Small intestine (tissue), 7 donors: ENCODE data around the gene DCK. TPM values are rescaled to one million over a fixed set of nuclear protein-coding genes. Genes with fewer than 3 reads are reported as not detected.

Experiments used
- DNase-seq, 2 donors: peaks; one replicate each; pipeline versions ENCODE4 v3.0.0 to v3.0.0-alpha.2; 2013
- FAIRE-seq: peaks from 2 replicates; lab custom pipeline; 2012; peaks lifted over from hg19 to GRCh38; lab: Jason Lieb, UNC
- H3K27ac ChIP-seq, 3 donors: one replicate each; pipeline ENCODE4 v1.5.1; 2013; ENCODE audit warnings: low read length in 2 of 3, mild to moderate bottlenecking in 2 of 3, control low read depth in 1 of 3, inconsistent platforms in 1 of 3, low read depth in 1 of 3, moderate library complexity in 1 of 3
- H3K27me3 ChIP-seq, 3 donors: one replicate each; pipeline ENCODE4 v1.6.1; 2013; ENCODE audit warnings: low read length in 3 of 3, inconsistent platforms in 1 of 3; ENCODE audit not compliant: control insufficient read depth in 3 of 3, insufficient read depth in 3 of 3
- H3K36me3 ChIP-seq, 3 donors: one replicate each; pipeline ENCODE4 v1.6.1; 2013; ENCODE audit warnings: low read length in 3 of 3, inconsistent platforms in 1 of 3, low read depth in 1 of 3, mild to moderate bottlenecking in 1 of 3, moderate library complexity in 1 of 3; ENCODE audit not compliant: control insufficient read depth in 3 of 3, insufficient read depth in 2 of 3
- H3K4me1 ChIP-seq, 3 donors: one replicate each; pipeline ENCODE4 v1.6.1; 2013; ENCODE audit warnings: low read length in 2 of 3, inconsistent platforms in 1 of 3, low read depth in 1 of 3, mild to moderate bottlenecking in 1 of 3, moderate library complexity in 1 of 3; ENCODE audit not compliant: control insufficient read depth in 3 of 3, insufficient read depth in 2 of 3
- H3K4me3 ChIP-seq, 3 donors: one replicate each; pipeline ENCODE4 v1.5.1; 2013; ENCODE audit warnings: low read length in 3 of 3, control low read depth in 1 of 3, inconsistent platforms in 1 of 3, low read depth in 1 of 3, mild to moderate bottlenecking in 1 of 3, moderate library complexity in 1 of 3
- H3K9me3 ChIP-seq, 2 donors: one replicate each; pipeline ENCODE4 v1.6.1; 2013; ENCODE audit warnings: low read depth in 1 of 2, low read length in 1 of 2; ENCODE audit not compliant: control insufficient read depth in 2 of 2, insufficient read depth in 1 of 2
- WGBS, 3 donors: extraction: QIAGEN DNeasy Blood & Tissue Kit; methylation state at CpG; one replicate each; pipeline ENCODE4 v1.1.7; 2013; 5-methylcytosine and 5-hydroxymethylcytosine counted together
- polyA plus RNA-seq, 4 donors: library from polyadenylated mRNA; stranded (reverse) in 3 of 4; unstranded in 1 of 4; fragments of 200-250 nt in 3 of 4; fragments of 120-200 nt in 1 of 4; gene quantifications; one replicate each; pipeline versions ENCODE4 v1.2.1 to v1.2.3, GENCODE V29; 2013
- donor health status: healthy with polysubstance abuse.
- donor health status: control.
- donor health status: control.
- donor health status: Bipolar disorder and iron deficiency.
- donor health status: healthy.

DCK gene
- polyA plus RNA-seq, 4 donors = 7.4 to 18.9 (median 13.4) TPM

DNA sequence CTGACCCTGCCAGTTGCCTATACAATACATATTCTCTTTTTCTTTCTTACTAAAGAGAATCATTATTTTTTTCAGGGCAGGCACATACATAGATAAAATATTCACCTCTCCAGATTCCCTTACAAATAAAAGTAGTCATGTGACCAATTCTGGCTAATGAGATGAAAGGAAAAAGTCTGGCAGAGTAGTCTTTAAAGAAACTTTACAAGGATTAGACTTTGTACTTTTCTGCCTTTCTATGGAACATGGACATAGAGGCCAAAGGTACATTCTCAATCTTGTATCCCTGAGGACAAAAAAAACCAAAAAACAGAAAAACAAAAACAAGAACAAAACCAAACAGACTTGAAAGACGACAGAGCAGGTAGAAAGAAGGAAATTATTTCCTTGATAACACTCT is 75.6 kb downstream of the DCK start:
- no peaks in the 10 kb centered on the region for H3K27me3 ChIP-seq
- DNase-seq = peak; percentile 33 to 67
- H3K27ac ChIP-seq = no peak overlapping the region
- H3K36me3 ChIP-seq = no peaks in the 10 kb centered on the region
- WGBS, 3 donors = 13 to 45% (median 19%) methylated on average over 1 of the region's 1 CpG
- H3K4me3 ChIP-seq = no peak overlapping the region
- peaks cover 0 to 18% (median 4%) of the 10 kb centered on the region in 3 donors for H3K4me1 ChIP-seq
- peaks cover 0 to 3% of the 10 kb centered on the region in 2 donors for H3K9me3 ChIP-seq
- peak; percentile 33 for FAIRE-seq

DNA sequence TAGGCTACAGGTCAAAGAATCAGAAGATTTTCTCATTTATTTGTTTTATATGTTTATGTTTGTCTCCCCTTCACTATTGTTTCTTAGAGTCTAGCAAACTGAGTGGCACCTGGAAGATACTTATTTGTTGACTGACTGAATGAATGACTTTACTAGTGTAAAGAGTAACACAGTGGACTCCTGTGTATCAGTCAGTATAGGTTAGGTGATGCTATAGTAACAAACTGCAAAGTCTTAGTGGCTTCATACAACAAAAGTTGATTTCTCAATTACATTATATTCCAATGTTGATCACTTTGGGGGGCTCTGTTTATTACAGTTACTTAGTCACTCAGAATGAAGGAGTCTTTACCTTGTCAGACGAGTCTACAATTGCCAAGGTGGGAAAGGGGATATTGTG is 76.6 kb downstream of the DCK start:
- Histone ChIP-seq H3K4me1 (peaks cover 0 to 18% (median 4%) of the 10 kb centered on the region in 3 donors), H3K36me3 (no peaks in the 10 kb centered on the region), H3K27me3 (no peaks in the 10 kb centered on the region), H3K9me3 (peaks cover 0 to 3% of the 10 kb centered on the region in 2 donors), H3K27ac (no peak overlapping the region), H3K4me3 (no peak overlapping the region)
- no peak for FAIRE-seq
- 60 to 94% (median 92%) methylated on average over 1 of the region's 1 CpG for WGBS, 3 donors
- no peak for DNase-seq

DNA sequence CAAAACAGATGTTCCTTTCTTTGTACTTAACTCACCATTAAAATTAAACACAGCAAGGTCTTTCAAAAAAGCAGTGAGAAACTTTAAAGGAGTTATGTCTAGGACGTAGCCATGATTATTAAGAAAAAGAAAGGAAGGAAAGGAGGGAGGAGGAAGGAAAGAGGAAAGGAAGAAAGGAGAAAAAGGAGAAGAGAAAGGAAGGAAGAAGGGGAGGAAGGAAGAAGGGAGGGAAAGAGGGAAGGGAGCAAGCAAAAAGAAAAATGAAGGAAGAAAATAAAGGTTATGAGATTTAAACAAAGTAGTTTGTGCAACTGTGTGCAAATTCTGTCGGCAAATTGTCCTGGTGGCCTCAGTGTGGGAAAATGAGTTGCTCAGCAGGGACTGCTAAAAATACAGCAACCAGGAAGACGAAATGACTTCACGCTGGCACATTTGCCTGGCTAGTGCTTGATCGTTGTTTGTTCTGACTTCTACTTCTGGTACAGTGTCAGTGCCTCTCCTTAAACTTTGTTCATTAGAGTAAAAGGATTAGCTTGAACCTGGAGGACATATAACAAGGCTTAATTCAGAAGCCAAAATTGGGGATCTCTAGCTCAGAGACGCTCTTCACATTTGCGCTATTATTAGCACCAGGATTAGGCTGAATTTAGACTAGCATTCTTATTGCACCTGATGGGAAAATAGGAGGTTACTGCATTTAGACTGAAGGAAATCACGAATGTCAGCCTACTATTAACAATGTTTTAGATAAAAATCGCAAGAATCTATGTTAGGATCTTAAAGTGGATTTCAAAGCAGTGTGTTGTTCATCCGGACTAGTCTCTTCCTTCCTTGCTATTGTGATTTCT is 81.2 kb downstream of the DCK start:
- Histone ChIP-seq H3K27me3 (no peaks in the 10 kb centered on the region), H3K36me3 (no peaks in the 10 kb centered on the region), H3K27ac (peak overlapping the region in 2 of 3 donors; percentile 80 to 87), H3K9me3 (no peaks in the 10 kb centered on the region), H3K4me3 (peak overlapping the region in 1 of 3 donors; percentile 55), H3K4me1 (no peaks in the 10 kb centered on the region)
- peak in 1 of 2 donors; percentile 58 for DNase-seq
- 15 to 40% (median 22%) methylated on average over 10 of the region's 10 CpGs for WGBS, 3 donors
- no peak for FAIRE-seq

Other genes with a start within 250 kb of the DCK start
- 10 to 100 TPM; 41.1 to 69.1 (median 57.7) TPM for gene GRSF1, start 153.8 kb upstream of the DCK start, polyA plus RNA-seq
- 10 to 100 TPM in 1 of 4 donors, 1 to 10 TPM in 3; 1.1 to 22.5 (median 2.7) TPM for gene MOB1B, start 91.3 kb upstream of the DCK start, polyA plus RNA-seq